GM19193 (cell line): Measurements from ENCODE around the gene CDC42EP3.

ENCODE experiments used
- POLR2A ChIP-seq: IDR thresholded peaks from 4 replicates; pipeline ENCODE4 v1.6.1; 2011; ENCODE audit not compliant: insufficient read depth, insufficient read length; ENCODE audit errors: extremely low read depth

CDC42EP3 gene

DNA sequence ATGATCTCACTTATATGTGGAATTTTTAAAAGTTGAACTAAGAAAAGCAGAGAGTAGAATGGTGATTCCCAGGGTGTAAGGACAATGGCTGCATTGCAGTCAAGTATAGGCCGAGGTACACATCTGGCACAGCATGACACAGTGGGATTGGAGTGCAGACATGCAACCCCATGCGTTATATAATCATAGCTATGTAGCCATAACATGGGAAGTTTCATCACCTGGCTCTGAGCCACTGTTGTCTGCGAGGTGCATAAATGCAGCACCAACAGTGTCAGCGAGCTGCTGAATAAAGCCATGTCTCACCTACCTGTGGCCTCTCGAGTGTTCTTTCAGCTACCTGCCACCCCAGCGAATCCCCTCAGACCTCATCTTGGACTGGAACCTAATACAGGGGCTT lies 61.7 kb downstream of the CDC42EP3 start:
- no peak for TF ChIP-seq POLR2A

DNA sequence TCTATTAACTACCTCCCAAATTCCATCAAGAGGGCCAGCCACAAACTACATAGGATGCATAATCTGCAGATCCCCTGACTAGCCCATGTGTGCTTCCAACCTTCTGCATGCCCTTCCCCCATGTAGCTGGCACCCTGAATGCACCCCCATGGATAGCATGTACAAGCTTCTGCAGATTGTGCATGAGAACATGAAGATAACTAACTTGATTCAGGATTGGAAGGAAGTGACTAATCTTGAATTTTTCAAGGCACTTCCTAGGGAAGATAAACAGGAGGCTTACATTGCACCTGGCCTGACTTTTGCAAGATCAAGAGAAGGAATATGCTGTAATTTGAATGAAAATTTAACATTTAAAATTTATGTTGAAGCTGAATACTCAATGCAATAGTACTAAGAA lies 66.7 kb downstream of the CDC42EP3 start:
- no peak for TF ChIP-seq POLR2A

DNA sequence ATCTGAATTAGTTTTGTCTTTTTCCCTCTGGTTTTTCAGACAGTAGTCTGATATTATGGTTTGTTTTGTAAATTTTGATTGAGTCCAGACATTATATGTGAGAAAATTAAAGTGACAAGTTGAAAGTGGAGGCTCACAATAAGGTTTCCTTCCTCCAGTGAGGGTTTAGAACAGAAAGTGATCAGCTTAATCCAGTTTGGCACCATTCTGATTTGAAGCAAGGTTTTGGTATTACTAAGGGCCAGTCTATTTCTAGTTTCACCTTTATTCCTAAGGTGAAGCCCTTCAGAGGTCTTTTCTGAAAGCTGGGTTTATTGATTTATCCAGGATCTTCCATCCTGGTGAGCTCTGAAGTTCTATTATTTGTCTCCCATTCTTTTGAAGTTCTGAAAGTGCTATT lies 68.7 kb downstream of the CDC42EP3 start:
- no peak for TF ChIP-seq POLR2A

DNA sequence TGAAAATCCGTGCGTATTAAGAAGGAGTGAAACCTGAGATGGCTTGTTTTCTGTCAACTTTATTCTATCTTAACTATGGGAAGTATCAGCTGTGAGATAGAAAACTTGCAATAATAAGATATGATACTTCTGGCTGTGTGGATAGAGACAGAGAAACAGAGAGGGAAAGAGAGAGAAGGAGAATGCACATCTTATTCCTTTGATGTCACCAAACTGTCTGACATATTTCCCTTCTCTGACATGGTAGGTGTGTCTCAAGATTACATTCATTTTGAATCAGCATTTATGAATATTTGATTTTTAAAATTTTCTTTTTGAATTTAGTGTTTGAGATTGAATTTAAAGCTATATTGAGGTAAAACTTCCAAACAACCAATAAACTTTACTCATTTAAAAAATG lies 69.4 kb downstream of the CDC42EP3 start:
- TF ChIP-seq POLR2A, result no peak

GRCh38 chr2:37601569-37601968 lies 69.9 kb downstream of the CDC42EP3 start:
- TF ChIP-seq POLR2A, result no peak

DNA sequence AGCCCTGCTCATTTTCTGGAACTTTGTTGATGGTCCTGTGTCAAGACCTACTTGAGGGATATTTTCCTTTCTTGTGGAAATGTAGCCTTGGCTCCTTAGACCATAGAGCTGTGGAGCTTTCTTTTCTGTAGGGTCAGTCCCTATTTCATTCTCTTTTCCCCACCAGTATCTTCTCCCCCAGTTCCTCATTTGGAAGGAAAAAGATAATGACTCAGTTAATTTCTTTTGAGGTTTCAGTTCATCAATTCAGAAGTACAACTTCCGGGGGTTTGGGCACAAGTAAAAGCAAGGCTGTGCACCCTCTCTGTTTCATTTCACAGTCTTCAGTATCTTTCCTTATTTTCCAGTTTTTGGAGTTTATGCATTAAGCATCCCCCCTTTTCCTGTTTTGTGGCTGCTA lies 70.7 kb downstream of the CDC42EP3 start:
- TF ChIP-seq POLR2A, result no peak

DNA sequence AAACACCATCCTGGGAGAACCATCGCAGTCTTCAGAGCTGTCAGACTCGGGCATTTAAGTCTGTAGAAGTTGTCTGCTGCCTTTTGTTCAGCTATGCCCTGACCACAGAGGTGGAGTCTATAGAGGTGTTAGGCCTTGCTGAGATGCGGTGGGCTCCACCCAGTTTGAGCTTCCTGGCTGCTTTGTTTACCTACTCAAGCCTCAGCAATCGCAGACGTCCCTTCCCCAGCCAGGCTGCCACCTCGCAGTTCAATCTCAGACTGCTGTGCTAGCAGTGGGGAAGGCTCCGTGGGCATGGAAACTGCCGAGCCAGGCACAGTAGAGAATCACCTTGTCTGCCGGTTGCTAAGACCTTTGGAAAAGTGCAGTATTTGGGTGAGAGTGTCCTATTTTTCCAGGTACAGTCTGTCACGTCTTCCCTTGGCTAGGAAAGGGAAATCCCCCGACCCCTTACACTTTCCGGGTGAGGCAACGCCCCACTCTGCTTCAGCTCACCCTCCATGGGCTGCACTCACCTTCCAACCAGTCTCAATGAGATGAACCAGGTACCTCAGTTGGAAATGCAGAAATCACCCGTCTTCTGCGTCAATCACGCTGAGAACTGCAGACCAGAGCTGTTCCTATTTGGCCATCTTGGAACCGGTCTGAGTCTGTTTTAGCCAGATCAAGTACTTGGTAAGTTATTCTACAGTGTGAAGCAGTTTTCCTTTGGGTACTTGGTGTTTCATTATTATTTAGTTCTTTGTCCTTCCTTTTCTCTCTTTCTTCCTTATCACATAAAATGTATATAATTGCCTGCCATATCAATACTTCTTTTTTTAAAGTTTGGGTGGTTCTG lies 71.5 kb downstream of the CDC42EP3 start:
- no peak for TF ChIP-seq POLR2A

GRCh38 chr2:37593694-37594093 lies 77.7 kb downstream of the CDC42EP3 start:
- TF ChIP-seq POLR2A, result no peak

GRCh38 chr2:37593024-37593423 lies 78.4 kb downstream of the CDC42EP3 start:
- no peak for TF ChIP-seq POLR2A
